ENCODE data around the gene BHLHA15.

- TF ChIP-seq CTCF (tag by site-specific recombination; IDR thresholded peaks at IDR 0.05) (no peak), REPIN1 (tag by site-specific recombination; IDR thresholded peaks at IDR 0.05; ENCODE audit: low read depth) (no peak)
Measured at GRCh38 chr7:98203261-98203963, 7.8 kb upstream of the BHLHA15 start.

Measured in HEK293 (cell line).